Smooth muscle cell of the coronary artery (primary cell): ENCODE data around the gene TAS2R3. TPM values are rescaled to one million over a fixed set of nuclear protein-coding genes. Genes with fewer than 3 reads are reported as not detected.

Experiments
- total RNA-seq: library from RNA; depleted of rRNA; stranded (reverse); fragments of >200 nt; gene quantifications from 2 replicates; pipeline ENCODE4 v1.2.3, GENCODE V29; 2014; ENCODE audit warnings: low replicate concordance

TAS2R3 gene
- 0.68 and 1.8 TPM in 2 replicates for total RNA-seq

DNA sequence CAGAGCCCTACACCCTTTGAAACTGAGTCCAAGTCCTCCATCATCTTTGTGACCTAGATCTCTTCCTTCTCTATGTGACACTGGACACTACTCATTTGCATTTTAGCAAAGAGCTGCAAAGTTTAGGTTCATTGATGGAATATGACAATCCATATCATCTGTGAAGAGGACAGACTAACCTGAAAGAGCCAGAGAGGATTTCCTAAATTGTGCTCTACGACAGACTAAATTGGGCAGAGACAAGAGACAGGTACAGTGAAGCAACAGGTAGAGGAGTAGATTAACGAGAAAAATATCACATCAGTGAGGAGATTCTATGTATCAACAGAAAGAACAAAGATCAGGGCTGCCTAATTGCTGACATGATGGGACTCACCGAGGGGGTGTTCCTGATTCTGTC is at the start of gene TAS2R3:
Gene TAS2R3 (plus strand): TSS at position 301 of the 400 bp plus-strand sequence. CDS start 62 bp downstream, at position 363.

GRCh38 chr7:141737836-141738591 is 25.9 kb upstream of the TAS2R3 start, which contains the start of gene SSBP1:
Gene SSBP1, plus strand, starts transcription at chr7:141738358. Its CDS starts 809 bp downstream, at chr7:141739167.

GRCh38 chr7:141776374-141776773 is 12.5 kb downstream of the TAS2R3 start, which contains the start of gene TAS2R4:
Gene TAS2R4, plus strand, starts transcription at chr7:141776674. Its CDS starts 1,815 bp downstream, at chr7:141778489.

GRCh38 chr7:141789917-141790316 is 26.0 kb downstream of the TAS2R3 start, which contains the start of gene TAS2R5:
Gene TAS2R5, plus strand, starts transcription at chr7:141790217. Its CDS starts 145 bp downstream, at chr7:141790362.

Other genes starting within 250 kb of the TAS2R3 start
- gene AGK, start 212.7 kb upstream of the TAS2R3 start, total RNA-seq, result 6.9 and 19.6 TPM in 2 replicates
- 7.2 and 13.7 TPM in 2 replicates for gene DENND11, start 61.9 kb upstream of the TAS2R3 start, total RNA-seq
- not detected in 2 replicates for gene WEE2, start 55.7 kb upstream of the TAS2R3 start, total RNA-seq
- 77.3 and 178 TPM in 2 replicates for gene SSBP1, start 25.7 kb upstream of the TAS2R3 start, total RNA-seq
- 0.38 and 0.70 TPM in 2 replicates for gene TAS2R4, start 12.6 kb downstream of the TAS2R3 start, total RNA-seq
- gene TAS2R5, start 26.1 kb downstream of the TAS2R3 start, total RNA-seq, result 0.38 and 0.59 TPM in 2 replicates
- gene PRSS37, start 77.4 kb downstream of the TAS2R3 start, total RNA-seq, result not detected in 2 replicates
- gene OR9A4, start 152.3 kb downstream of the TAS2R3 start, total RNA-seq, result not detected in 2 replicates
- not detected in 2 replicates for gene CLEC5A, start 182.9 kb downstream of the TAS2R3 start, total RNA-seq
- gene TAS2R38, start 209.7 kb downstream of the TAS2R3 start, total RNA-seq, result not detected in 2 replicates
- under 0.01 TPM in 2 replicates for gene MGAM, start 231.8 kb downstream of the TAS2R3 start, total RNA-seq